WTC11 (cell line): ENCODE results near the gene OR6C76. TPM values are rescaled to one million over a fixed set of nuclear protein-coding genes. Genes with fewer than 3 reads are reported as not detected.

ENCODE experiments used
- ATAC-seq: fragments of 200-7000 bp; cut with Tn5 transposase; 2 replicates; pipeline ENCODE4 v1.10.0; 2021; ENCODE audit warnings: mild to moderate bottlenecking, moderate library complexity
- CTCF ChIA-PET: fragments of 300-600 bp; sonication (Branson Sonifier 250); formaldehyde crosslinking; loops from one replicate; lab custom pipeline; 2021; ENCODE audit warnings: antibody characterized with exemption; lab: Charles Lee
- POLR2A ChIA-PET: fragments of 350-600 bp; sonication (Branson Sonifier 250); formaldehyde crosslinking; loops from one replicate; lab custom pipeline; 2021; ENCODE audit warnings: antibody characterized with exemption; lab: Charles Lee
- DNase-seq: peaks from one replicate; pipeline ENCODE4 v3.0.0; 2021; ENCODE audit warnings: low spot score
- H3K27ac Mint-ChIP-seq: 2 replicates; pipeline ENCODE4 v1.8.0; 2021; ENCODE audit warnings: mixed read lengths
- H3K27me3 Mint-ChIP-seq: 2 replicates; pipeline ENCODE4 v1.8.0; 2021; ENCODE audit warnings: low read depth, mild to moderate bottlenecking, moderate library complexity, mixed read lengths
- H3K36me3 Mint-ChIP-seq: 2 replicates; pipeline ENCODE4 v1.8.0; 2021; ENCODE audit warnings: mixed read lengths
- H3K4me1 Mint-ChIP-seq: 2 replicates; pipeline ENCODE4 v1.8.0; 2022; ENCODE audit warnings: mixed read lengths
- H3K4me3 Mint-ChIP-seq: 2 replicates; pipeline ENCODE4 v1.8.0; 2021; ENCODE audit warnings: mild to moderate bottlenecking, moderate library complexity, mixed read lengths
- H3K9me3 Mint-ChIP-seq: 2 replicates; pipeline ENCODE4 v1.8.0; 2021; ENCODE audit warnings: mixed read lengths
- ELF4 ChIP-seq: sonication (generic); formaldehyde crosslinking; IDR thresholded peaks from 2 replicates; pipeline ENCODE4 v1.8.1; 2022; ENCODE audit warnings: low read depth, mild to moderate bottlenecking, moderate library complexity, missing genetic modification reagents
- HMGXB4 ChIP-seq: sonication (generic); formaldehyde crosslinking; IDR thresholded peaks from 2 replicates; pipeline ENCODE4 v1.8.1; 2023; ENCODE audit warnings: mild to moderate bottlenecking, moderate library complexity, missing genetic modification reagents
- IRF2 ChIP-seq: sonication (generic); formaldehyde crosslinking; IDR thresholded peaks from 2 replicates; pipeline ENCODE4 v1.8.0; 2022; ENCODE audit warnings: low read depth, missing genetic modification reagents, borderline replicate concordance
- MXD4 ChIP-seq: fragments of 250-450 bp; sonication (Bioruptor Pico); IDR thresholded peaks from 2 replicates; pipeline ENCODE4 v1.8.0; 2021; ENCODE audit warnings: mild to moderate bottlenecking, moderate library complexity, borderline replicate concordance
- NR1H2 ChIP-seq: sonication (generic); formaldehyde crosslinking; IDR thresholded peaks from 2 replicates; pipeline ENCODE4 v1.9.0; 2021; ENCODE audit warnings: mild to moderate bottlenecking, moderate library complexity, missing genetic modification reagents
- NR3C1 ChIP-seq: sonication (generic); formaldehyde crosslinking; conservative IDR thresholded peaks from 2 replicates; pipeline ENCODE4 v1.8.1; 2023; ENCODE audit warnings: low read depth, mild to moderate bottlenecking, missing genetic modification reagents
- PRRX2 ChIP-seq: fragments of 250-450 bp; sonication (Bioruptor Pico); IDR thresholded peaks from 2 replicates; pipeline ENCODE4 v1.8.0; 2021; ENCODE audit warnings: mild to moderate bottlenecking
- RORB ChIP-seq: fragments of 250-450 bp; sonication (Bioruptor Pico); IDR thresholded peaks from 2 replicates; pipeline ENCODE4 v1.9.0; 2021; ENCODE audit warnings: mild to moderate bottlenecking
- SP1 ChIP-seq: sonication (generic); formaldehyde crosslinking; conservative IDR thresholded peaks from 2 replicates; pipeline ENCODE4 v1.8.1; 2022; ENCODE audit warnings: missing genetic modification reagents
- TCF7 ChIP-seq: sonication (generic); formaldehyde crosslinking; IDR thresholded peaks from 2 replicates; pipeline ENCODE4 v1.8.0; 2022; ENCODE audit warnings: mild to moderate bottlenecking, low read depth, missing genetic modification reagents, moderate library complexity
- TEAD1 ChIP-seq: sonication (generic); formaldehyde crosslinking; IDR thresholded peaks from 2 replicates; pipeline ENCODE4 v1.8.0; 2022; ENCODE audit warnings: mild to moderate bottlenecking, missing genetic modification reagents
- TEAD4 ChIP-seq: sonication (generic); formaldehyde crosslinking; IDR thresholded peaks from 2 replicates; pipeline ENCODE4 v1.8.0; 2022; ENCODE audit warnings: mild to moderate bottlenecking, missing genetic modification reagents
- TP53 ChIP-seq: sonication (generic); formaldehyde crosslinking; IDR thresholded peaks from 2 replicates; pipeline ENCODE4 v1.8.1; 2023; ENCODE audit warnings: mild to moderate bottlenecking, missing genetic modification reagents
- total RNA-seq: library from RNA; stranded (reverse); gene quantifications from 3 replicates; pipeline ENCODE4 v1.2.3, GENCODE V29; 2021
- TF ChIP-seq, protein P1 (sequence below): fragments of 250-450 bp; sonication (Bioruptor Pico); IDR thresholded peaks from 2 replicates; pipeline ENCODE4 v1.9.0; 2021; ENCODE audit warnings: mild to moderate bottlenecking
- TF ChIP-seq, protein P2 (sequence below): fragments of 250-450 bp; sonication (Bioruptor Pico); IDR thresholded peaks from 2 replicates; pipeline ENCODE4 v1.9.0; 2021; ENCODE audit warnings: mild to moderate bottlenecking, borderline replicate concordance
- TF ChIP-seq, protein P3 (sequence below): sonication (generic); formaldehyde crosslinking; IDR thresholded peaks from 2 replicates; pipeline ENCODE4 v1.8.1; 2023; ENCODE audit warnings: mild to moderate bottlenecking, missing genetic modification reagents

Gene OR6C76
- total RNA-seq, 1 experiment from 2014 or later, result not detected

- TF ChIP-seq TCF7 (CRISPR knock-in tag), result no peak
- ATAC-seq, result no peak
- no peak for DNase-seq
- H3K4me3 Mint-ChIP-seq, result no peak overlapping the region
- H3K4me1 Mint-ChIP-seq, result peaks cover 9% of the 10 kb centered on the region
- ChIA-PET POLR2A (no interaction called here), CTCF (no interaction called here)
- H3K36me3 Mint-ChIP-seq, result 0 out of 2 replicates have a peak, but pooled peaks cover 3% of the 10 kb centered on the region
- no peak overlapping the region for H3K27ac Mint-ChIP-seq
- no peaks in the 10 kb centered on the region for H3K27me3 Mint-ChIP-seq
- H3K9me3 Mint-ChIP-seq, result peaks cover 4% of the 10 kb centered on the region; the same call in 1 of the 2 replicates
These were observed 43.2 kb downstream of the OR6C76 start for GRCh38 chr12:55469291-55469690.

- DNase-seq (no peak), ATAC-seq (no peak)
- Mint-ChIP-seq H3K9me3 (no peaks in the 10 kb centered on the region), H3K4me3 (no peak within 1 kb of the TSS), H3K27me3 (no peaks in the 10 kb centered on the region), H3K4me1 (peaks cover 9% of the 10 kb centered on the region), H3K36me3 (no peaks in the 10 kb centered on the region), H3K27ac (no peak within 1 kb of the TSS)
- CTCF ChIA-PET, result no interaction called here
- POLR2A ChIA-PET, result no interaction called here
- TF ChIP-seq ELF4 (CRISPR knock-in tag) (no peak), MXD4 (no peak), IRF2 (CRISPR knock-in tag) (no peak), TEAD4 (CRISPR knock-in tag) (no peak)
These were observed 44.2 kb downstream of the OR6C76 start, which contains the start of gene OR6C70 for GRCh38 chr12:55470088-55470829. OR6C70 (minus strand) TSS chr12:55470138; CDS start chr12:55470138, 0 bp downstream.

- Mint-ChIP-seq H3K36me3 (no peaks in the 10 kb centered on the region), H3K9me3 (no peaks in the 10 kb centered on the region), H3K4me1 (peaks cover 9% of the 10 kb centered on the region), H3K27ac (no peak overlapping the region), H3K27me3 (no peaks in the 10 kb centered on the region), H3K4me3 (no peak overlapping the region)
- ChIA-PET CTCF (no interaction called here), POLR2A (no interaction called here)
- TF ChIP-seq, protein P1, sequence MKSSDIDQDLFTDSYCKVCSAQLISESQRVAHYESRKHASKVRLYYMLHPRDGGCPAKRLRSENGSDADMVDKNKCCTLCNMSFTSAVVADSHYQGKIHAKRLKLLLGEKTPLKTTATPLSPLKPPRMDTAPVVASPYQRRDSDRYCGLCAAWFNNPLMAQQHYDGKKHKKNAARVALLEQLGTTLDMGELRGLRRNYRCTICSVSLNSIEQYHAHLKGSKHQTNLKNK (CRISPR knock-in tag), result no peak
- TF ChIP-seq, protein P2, sequence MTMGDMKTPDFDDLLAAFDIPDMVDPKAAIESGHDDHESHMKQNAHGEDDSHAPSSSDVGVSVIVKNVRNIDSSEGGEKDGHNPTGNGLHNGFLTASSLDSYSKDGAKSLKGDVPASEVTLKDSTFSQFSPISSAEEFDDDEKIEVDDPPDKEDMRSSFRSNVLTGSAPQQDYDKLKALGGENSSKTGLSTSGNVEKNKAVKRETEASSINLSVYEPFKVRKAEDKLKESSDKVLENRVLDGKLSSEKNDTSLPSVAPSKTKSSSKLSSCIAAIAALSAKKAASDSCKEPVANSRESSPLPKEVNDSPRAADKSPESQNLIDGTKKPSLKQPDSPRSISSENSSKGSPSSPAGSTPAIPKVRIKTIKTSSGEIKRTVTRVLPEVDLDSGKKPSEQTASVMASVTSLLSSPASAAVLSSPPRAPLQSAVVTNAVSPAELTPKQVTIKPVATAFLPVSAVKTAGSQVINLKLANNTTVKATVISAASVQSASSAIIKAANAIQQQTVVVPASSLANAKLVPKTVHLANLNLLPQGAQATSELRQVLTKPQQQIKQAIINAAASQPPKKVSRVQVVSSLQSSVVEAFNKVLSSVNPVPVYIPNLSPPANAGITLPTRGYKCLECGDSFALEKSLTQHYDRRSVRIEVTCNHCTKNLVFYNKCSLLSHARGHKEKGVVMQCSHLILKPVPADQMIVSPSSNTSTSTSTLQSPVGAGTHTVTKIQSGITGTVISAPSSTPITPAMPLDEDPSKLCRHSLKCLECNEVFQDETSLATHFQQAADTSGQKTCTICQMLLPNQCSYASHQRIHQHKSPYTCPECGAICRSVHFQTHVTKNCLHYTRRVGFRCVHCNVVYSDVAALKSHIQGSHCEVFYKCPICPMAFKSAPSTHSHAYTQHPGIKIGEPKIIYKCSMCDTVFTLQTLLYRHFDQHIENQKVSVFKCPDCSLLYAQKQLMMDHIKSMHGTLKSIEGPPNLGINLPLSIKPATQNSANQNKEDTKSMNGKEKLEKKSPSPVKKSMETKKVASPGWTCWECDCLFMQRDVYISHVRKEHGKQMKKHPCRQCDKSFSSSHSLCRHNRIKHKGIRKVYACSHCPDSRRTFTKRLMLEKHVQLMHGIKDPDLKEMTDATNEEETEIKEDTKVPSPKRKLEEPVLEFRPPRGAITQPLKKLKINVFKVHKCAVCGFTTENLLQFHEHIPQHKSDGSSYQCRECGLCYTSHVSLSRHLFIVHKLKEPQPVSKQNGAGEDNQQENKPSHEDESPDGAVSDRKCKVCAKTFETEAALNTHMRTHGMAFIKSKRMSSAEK, result no peak
- TF ChIP-seq SP1 (CRISPR knock-in tag), result no peak
- TF ChIP-seq NR3C1, result no peak
- TF ChIP-seq RORB (CRISPR knock-in tag), result no peak
- TF ChIP-seq TP53 (CRISPR knock-in tag), result no peak
- no peak for TF ChIP-seq NR1H2
- TF ChIP-seq, protein P3, sequence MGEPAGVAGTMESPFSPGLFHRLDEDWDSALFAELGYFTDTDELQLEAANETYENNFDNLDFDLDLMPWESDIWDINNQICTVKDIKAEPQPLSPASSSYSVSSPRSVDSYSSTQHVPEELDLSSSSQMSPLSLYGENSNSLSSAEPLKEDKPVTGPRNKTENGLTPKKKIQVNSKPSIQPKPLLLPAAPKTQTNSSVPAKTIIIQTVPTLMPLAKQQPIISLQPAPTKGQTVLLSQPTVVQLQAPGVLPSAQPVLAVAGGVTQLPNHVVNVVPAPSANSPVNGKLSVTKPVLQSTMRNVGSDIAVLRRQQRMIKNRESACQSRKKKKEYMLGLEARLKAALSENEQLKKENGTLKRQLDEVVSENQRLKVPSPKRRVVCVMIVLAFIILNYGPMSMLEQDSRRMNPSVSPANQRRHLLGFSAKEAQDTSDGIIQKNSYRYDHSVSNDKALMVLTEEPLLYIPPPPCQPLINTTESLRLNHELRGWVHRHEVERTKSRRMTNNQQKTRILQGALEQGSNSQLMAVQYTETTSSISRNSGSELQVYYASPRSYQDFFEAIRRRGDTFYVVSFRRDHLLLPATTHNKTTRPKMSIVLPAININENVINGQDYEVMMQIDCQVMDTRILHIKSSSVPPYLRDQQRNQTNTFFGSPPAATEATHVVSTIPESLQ (CRISPR knock-in tag), result no peak
- TF ChIP-seq PRRX2 (CRISPR knock-in tag), result no peak
- no peak for TF ChIP-seq TEAD1
- no peak for TF ChIP-seq HMGXB4
- ATAC-seq (no peak), DNase-seq (no peak)
These were observed 46.2 kb downstream of the OR6C76 start for GRCh38 chr12:55472264-55472663.
